HepG2 (cell line): ENCODE data around the gene TMEM258.

ENCODE experiments used
- CTCF ChIP-seq: sonication (generic); formaldehyde crosslinking; IDR thresholded peaks from 2 replicates; pipeline ENCODE4 v1.5.0; 2020; ENCODE audit warnings: mild to moderate bottlenecking, missing genetic modification reagents, moderate library complexity
- DDIT3 ChIP-seq: sonication (generic); formaldehyde crosslinking; IDR thresholded peaks from 2 replicates; pipeline ENCODE4 v1.4.0; 2020; ENCODE audit warnings: mild to moderate bottlenecking, missing genetic modification reagents
- GABPA ChIP-seq, 2 experiments: IDR thresholded peaks; 2 replicates each; pipeline ENCODE4 v1.6.1; 2011 to 2016; ENCODE audit warnings: low read depth in 2 of 2, low read length in 1 of 2, missing biosample characterization in 1 of 2, missing genetic modification characterization in 1 of 2
- GATAD1 ChIP-seq: IDR thresholded peaks from 2 replicates; pipeline ENCODE4 v1.6.1; 2016; ENCODE audit warnings: missing genetic modification reagents, missing compliant biosample characterization
- HNRNPL ChIP-seq: fragments of 200-400 bp; formaldehyde crosslinking; IDR thresholded peaks from 2 replicates; pipeline ENCODE4 v1.6.1; 2017; ENCODE audit warnings: mild to moderate bottlenecking, low read depth, low read length
- ZFP41 ChIP-seq: sonication (generic); formaldehyde crosslinking; IDR thresholded peaks from 2 replicates; pipeline ENCODE4 v1.4.0; 2020; ENCODE audit warnings: mild to moderate bottlenecking, missing genetic modification reagents, borderline replicate concordance
- ZNF441 ChIP-seq: sonication (generic); formaldehyde crosslinking; IDR thresholded peaks from 2 replicates; pipeline ENCODE4 v1.7.0; 2021; ENCODE audit warnings: missing genetic modification reagents, borderline replicate concordance
- ZNF691 ChIP-seq: sonication (generic); formaldehyde crosslinking; IDR thresholded peaks from 2 replicates; pipeline ENCODE4 v1.4.0; 2020; ENCODE audit warnings: missing genetic modification reagents, low read depth, mild to moderate bottlenecking, borderline replicate concordance

GRCh38 chr11:61756452-61757212 lies 35.8 kb downstream of the TMEM258 start:
- TF ChIP-seq GABPA (IDR thresholded peaks at IDR 0.05; ENCODE audit: low read depth, low read length) (no peak), GABPA (CRISPR knock-in tag; IDR thresholded peaks at IDR 0.05; ENCODE audit: low read depth) (peak; percentile 86), ZFP41 (CRISPR knock-in tag) (no peak; the same call in 1 of the 2 replicates), ZNF441 (CRISPR knock-in tag) (0 out of 2 replicates have a peak, but pooled peaks have one; percentile 31), CTCF (CRISPR knock-in tag) (peak; percentile 10; the same call in 1 of the 2 replicates), GATAD1 (CRISPR knock-in tag) (peak; percentile 83), ZNF691 (CRISPR knock-in tag) (no peak), DDIT3 (no peak), HNRNPL (0 out of 2 replicates have a peak, but pooled peaks have one; percentile 49)
